Measurements from ENCODE around the gene SSBP3. TPM values are rescaled to one million over a fixed set of nuclear protein-coding genes. Genes with fewer than 3 reads are reported as not detected.

Gene SSBP3
- total and polyA plus RNA-seq, 2 of the 13 experiments (the other 11 are each of a cell fraction or from before 2014, with no cell fraction given): 8.5 to 17.6 TPM

GRCh38 chr1:54323324-54323739 is 82.9 kb downstream of the SSBP3 start (continued):
- TF ChIP-seq ZZZ3 (CRISPR knock-in tag; IDR thresholded peaks at IDR 0.05; ENCODE audit: borderline replicate concordance) (no peak), KMT2A (CRISPR knock-in tag; IDR thresholded peaks at IDR 0.05) (no peak), PATZ1 (CRISPR knock-in tag; IDR thresholded peaks at IDR 0.05) (peak; percentile 65), ZBTB1 (CRISPR knock-in tag; IDR thresholded peaks at IDR 0.05; ENCODE audit: borderline replicate concordance) (no peak), HCFC1 (IDR thresholded peaks at IDR 0.05; ENCODE audit: low read depth, low read length) (no peak), RBFOX2 (IDR thresholded peaks at IDR 0.05; ENCODE audit: low read depth, low read length) (no peak), HIVEP1 (CRISPR knock-in tag; IDR thresholded peaks at IDR 0.05) (peak; percentile 54; the same call in 1 of the 2 replicates), RCOR2 (CRISPR knock-in tag; IDR thresholded peaks at IDR 0.05) (no peak), ZNF234 (CRISPR knock-in tag; conservative IDR thresholded peaks at IDR 0.05) (no peak), ATF4 (CRISPR knock-in tag; IDR thresholded peaks at IDR 0.05) (no peak), SRSF1 (optimal IDR thresholded peaks at IDR 0.05; ENCODE audit: low read depth, low read length) (no peak), SAP130 (CRISPR knock-in tag; IDR thresholded peaks at IDR 0.05; ENCODE audit: low read depth) (peak; percentile 34), GZF1 (CRISPR knock-in tag; IDR thresholded peaks at IDR 0.05) (no peak), CCAR2 (optimal IDR thresholded peaks at IDR 0.05; ENCODE audit: low read depth, low read length) (no peak), SALL1 (CRISPR knock-in tag; IDR thresholded peaks at IDR 0.05) (peak; percentile 44; the same call in 1 of the 2 replicates), ZNF549 (CRISPR knock-in tag; IDR thresholded peaks at IDR 0.05) (no peak), KDM5B (CRISPR knock-in tag; IDR thresholded peaks at IDR 0.05; ENCODE audit: borderline replicate concordance) (peak; percentile 48; the same call in 1 of the 2 replicates), ZNF276 (CRISPR knock-in tag; IDR thresholded peaks at IDR 0.05; ENCODE audit: low read depth) (no peak), CBX2 (IDR thresholded peaks at IDR 0.05; ENCODE audit: low read depth, low read length) (no peak), CBX2 (CRISPR knock-in tag; IDR thresholded peaks at IDR 0.05; ENCODE audit: low read depth) (no peak), BCL6 (CRISPR knock-in tag; IDR thresholded peaks at IDR 0.05) (no peak), UBTF (CRISPR knock-in tag; IDR thresholded peaks at IDR 0.05) (0 out of 2 replicates have a peak, but pooled peaks have one; percentile 41), CEBPG (CRISPR knock-in tag; IDR thresholded peaks at IDR 0.05) (peak; percentile 88), ZNF75D (CRISPR knock-in tag; IDR thresholded peaks at IDR 0.05; ENCODE audit: borderline replicate concordance) (no peak), RBM22 (optimal IDR thresholded peaks at IDR 0.05; ENCODE audit: low read length) (no peak), U2AF1 (optimal IDR thresholded peaks at IDR 0.05; ENCODE audit: low read depth, low read length) (no peak)
